GM12891 (cell line): ENCODE measurements around the gene TTLL3.
"Not testable (repeated sequence)": the region's sequence is repeated elsewhere in the genome, so short reads cannot be mapped to it uniquely, and the experiment has no call there.

Experiments used
- DNase-seq: peaks from one replicate; pipeline ENCODE4 v3.0.0; 2011; ENCODE audit warnings: low spot score; ENCODE audit not compliant: insufficient read length
- FAIRE-seq: peaks from 2 replicates; lab custom pipeline; 2011; peaks lifted over from hg19 to GRCh38; lab: Jason Lieb, UNC
- PAX5 ChIP-seq: IDR thresholded peaks from 2 replicates; pipeline ENCODE4 v1.6.1; 2011; ENCODE audit warnings: low read length, moderate library complexity, mild to moderate bottlenecking; ENCODE audit not compliant: insufficient read depth, severe bottlenecking
- POLR2A ChIP-seq: IDR thresholded peaks from 2 replicates; pipeline ENCODE4 v1.6.1; 2011; ENCODE audit warnings: low read depth, low read length, control low read depth
- POLR2AphosphoS5 ChIP-seq: IDR thresholded peaks from 2 replicates; pipeline ENCODE4 v1.6.1; 2011; ENCODE audit warnings: low read depth, low read length, control low read depth
- POU2F2 ChIP-seq: IDR thresholded peaks from 2 replicates; pipeline ENCODE4 v1.6.1; 2011; ENCODE audit warnings: low read depth, mild to moderate bottlenecking, control low read depth, low read length, moderate library complexity
- SPI1 ChIP-seq: IDR thresholded peaks from 2 replicates; pipeline ENCODE4 v1.6.1; 2011; ENCODE audit warnings: low read depth, low read length, control low read depth
- TAF1 ChIP-seq: IDR thresholded peaks from 2 replicates; pipeline ENCODE4 v1.6.1; 2011; ENCODE audit warnings: low read depth, low read length, control low read depth

TTLL3 gene

GRCh38 chr3:9769426-9770275, 40.4 kb upstream of the TTLL3 start, which contains the start of gene CAMK1:
TSS of gene CAMK1 (minus strand) at chr3:9769947. CDS start at chr3:9767749, 2,198 bp downstream.
- TF ChIP-seq PAX5 = no peak
- TF ChIP-seq POLR2AphosphoS5 = no peak
- no peak for TF ChIP-seq TAF1
- no peak for TF ChIP-seq POU2F2
- no peak for FAIRE-seq
- DNase-seq = peak; percentile 71

GRCh38 chr3:9770276-9770812, 39.7 kb upstream of the TTLL3 start:
- no peak for DNase-seq
- no peak for FAIRE-seq
- TF ChIP-seq TAF1 (no peak), POLR2A (no peak), POU2F2 (no peak), SPI1 (no peak), PAX5 (no peak), POLR2AphosphoS5 (no peak)

GRCh38 chr3:9771007-9771406, 39.1 kb upstream of the TTLL3 start:
- FAIRE-seq, DNase-seq: not testable (repeated sequence)

GRCh38 chr3:9776896-9777693, 33.0 kb upstream of the TTLL3 start:
- no peak for FAIRE-seq
- DNase-seq = no peak
- TF ChIP-seq POU2F2 = no peak
- TF ChIP-seq PAX5 = no peak
- TF ChIP-seq SPI1 = no peak
- TF ChIP-seq POLR2A = no peak
- no peak for TF ChIP-seq POLR2AphosphoS5
- no peak for TF ChIP-seq TAF1

GRCh38 chr3:9777694-9778021, 32.4 kb upstream of the TTLL3 start:
- no peak for TF ChIP-seq POU2F2
- no peak for TF ChIP-seq SPI1
- no peak for TF ChIP-seq TAF1
- no peak for TF ChIP-seq POLR2AphosphoS5
- TF ChIP-seq POLR2A = no peak
- no peak for TF ChIP-seq PAX5
- FAIRE-seq = no peak

GRCh38 chr3:9778143-9779074, 31.7 kb upstream of the TTLL3 start:
- peak; percentile 33 for FAIRE-seq
- DNase-seq = no peak
- TF ChIP-seq POLR2A = no peak
- no peak for TF ChIP-seq TAF1
- no peak for TF ChIP-seq SPI1
- TF ChIP-seq POU2F2 = no peak
- TF ChIP-seq PAX5 = no peak
- TF ChIP-seq POLR2AphosphoS5 = no peak

More at GRCh38 chr3:9777694-9778021, 32.4 kb upstream of the TTLL3 start:
- DNase-seq = no peak

- TF ChIP-seq POLR2A (no peak), PAX5 (no peak), TAF1 (no peak), SPI1 (peak; percentile 23; the same call in 1 of the 2 replicates), POLR2AphosphoS5 (no peak), POU2F2 (no peak)
- FAIRE-seq = no peak
- DNase-seq = no peak
Measured at GRCh38 chr3:9779075-9779593, 30.9 kb upstream of the TTLL3 start.

- DNase-seq (no peak), FAIRE-seq (peak; percentile 60)
- TF ChIP-seq TAF1 (no peak), PAX5 (no peak), POLR2A (0 out of 2 replicates have a peak, but pooled peaks have one; percentile 44), POU2F2 (no peak), POLR2AphosphoS5 (no peak), SPI1 (peak; percentile 58)
Measured at GRCh38 chr3:9779721-9780457, 30.2 kb upstream of the TTLL3 start.
